ENCODE measurements around the gene IFI27. TPM values are rescaled to one million over a fixed set of nuclear protein-coding genes. Genes with fewer than 3 reads are reported as not detected.
A peak's percentile ranks its signal among the peaks of the same experiment; 100 is the strongest.
"Not testable (repeated sequence)": the region's sequence is repeated elsewhere in the genome, so short reads cannot be mapped to it uniquely, and the experiment has no call there.

The IFI27 gene
- 1 to 10 TPM; 4.4 to 8.2 (median 6.3) TPM for polyA plus RNA-seq (ENCODE audit: insufficient read length in 4 of 4)

DNA sequence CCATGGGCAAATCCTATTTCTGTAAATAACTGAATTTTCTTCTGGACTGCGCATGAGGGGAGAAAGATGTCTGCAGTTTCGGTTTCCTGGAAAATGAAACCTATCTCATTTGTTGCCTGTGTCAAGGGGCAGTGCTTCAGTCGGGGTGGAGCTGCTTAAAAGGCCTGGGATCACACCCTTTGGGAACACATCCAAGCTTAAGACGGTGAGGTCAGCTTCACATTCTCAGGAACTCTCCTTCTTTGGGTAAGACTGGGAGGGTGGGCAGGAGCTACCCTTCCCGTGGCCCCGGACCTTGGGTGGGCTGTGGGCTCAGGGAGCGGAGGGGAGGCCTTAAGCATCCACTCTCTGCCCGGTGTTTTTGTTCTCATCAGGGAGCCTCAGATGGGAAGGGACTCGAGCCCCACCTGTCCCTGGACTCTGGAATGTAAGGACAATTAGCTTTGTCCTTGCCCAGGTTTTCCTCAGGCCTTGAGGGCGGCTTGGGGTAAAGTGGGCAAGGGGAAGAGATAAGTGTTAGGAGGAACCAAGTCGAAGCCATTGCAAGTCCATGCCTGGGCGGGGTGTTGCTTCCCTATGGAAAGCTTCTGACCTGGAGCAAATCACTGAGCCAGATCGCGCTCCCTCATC is at the start of gene IFI27:
Gene IFI27 (plus strand): TSS at position 185 of the 630 bp plus-strand sequence.
- DNase-seq (ENCODE audit: low read depth in 4 of 4, low spot score in 2 of 4) = no peak

DNA sequence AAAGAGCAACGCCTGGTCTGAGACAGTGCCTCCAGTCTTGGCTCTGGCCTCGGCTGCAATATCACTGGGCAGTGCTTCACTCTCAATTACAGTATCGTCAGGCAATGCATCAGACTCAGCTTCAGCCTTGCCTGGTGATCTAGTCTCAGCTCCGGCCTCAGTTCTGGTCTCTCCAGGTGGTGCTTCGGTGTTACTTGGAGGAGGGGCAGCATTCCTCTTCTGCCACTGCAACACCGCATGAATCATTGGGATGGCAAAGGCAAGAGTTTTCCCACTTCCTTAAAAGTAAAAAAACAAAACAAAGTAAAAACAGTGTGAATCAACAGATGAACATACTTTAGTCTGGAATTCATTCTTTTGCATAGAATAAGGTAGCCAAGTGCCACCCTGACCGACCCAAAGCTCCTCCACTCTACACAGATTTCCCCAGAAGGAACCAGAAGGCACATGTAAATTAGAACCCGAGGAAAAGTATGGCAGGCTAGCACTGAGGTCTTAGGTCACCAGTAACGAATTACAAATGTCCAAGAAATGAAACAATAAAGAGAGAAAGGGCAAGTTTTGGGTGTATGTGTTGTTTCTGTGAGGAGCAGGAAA is 48.1 kb upstream of the IFI27 start:
- no peak for DNase-seq (ENCODE audit: low read depth in 4 of 4, low spot score in 2 of 4)

DNA sequence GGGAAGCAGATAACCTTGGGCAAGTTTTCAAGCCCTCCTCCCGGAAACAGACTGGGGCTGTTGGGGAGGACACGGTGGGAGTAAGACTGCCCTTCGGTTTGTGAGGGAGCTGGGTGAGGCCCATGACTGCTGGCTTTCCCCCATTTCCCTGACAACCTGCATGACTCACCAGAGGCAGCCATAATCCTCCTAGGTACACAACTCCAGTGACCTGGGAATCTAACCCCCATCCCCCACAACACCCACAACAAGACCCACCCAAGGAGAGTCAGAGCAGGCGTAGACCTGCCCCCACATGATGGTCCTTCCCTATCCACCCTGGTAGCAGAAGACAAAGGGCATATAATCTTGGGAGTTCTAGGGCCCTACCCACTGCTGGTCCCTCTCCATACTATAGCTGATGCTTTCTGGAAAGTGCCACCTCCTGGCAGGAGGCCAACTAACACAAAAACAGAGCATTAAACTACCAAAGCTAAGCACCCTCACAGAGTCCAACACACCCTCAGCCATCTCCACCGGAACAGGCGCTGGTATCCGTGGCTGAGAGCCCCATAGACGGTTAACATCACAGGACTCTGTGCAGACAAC is 44.4 kb upstream of the IFI27 start:
- DNase-seq (ENCODE audit: low read depth in 4 of 4, low spot score in 2 of 4) = no peak

DNA sequence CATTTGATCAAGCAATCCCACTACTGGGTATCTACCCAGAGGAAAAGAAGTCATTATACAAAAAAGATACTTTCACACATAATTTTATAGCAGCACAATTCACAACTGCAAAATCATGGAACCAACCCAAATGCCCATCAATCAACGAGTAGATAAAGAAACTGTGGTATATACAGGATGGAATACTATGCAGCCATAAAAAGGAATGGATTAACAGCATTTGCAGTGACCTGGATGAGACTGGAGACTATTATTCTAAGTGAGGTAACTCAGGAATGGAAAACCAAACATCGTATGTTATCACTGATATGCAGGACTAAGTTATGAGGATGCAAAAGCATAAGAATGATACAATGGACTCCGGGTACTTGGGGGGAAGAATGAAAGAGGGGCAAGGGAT is 38.5 kb upstream of the IFI27 start:
- not testable (repeated sequence) for DNase-seq (ENCODE audit: low read depth in 4 of 4, low spot score in 2 of 4)

DNA sequence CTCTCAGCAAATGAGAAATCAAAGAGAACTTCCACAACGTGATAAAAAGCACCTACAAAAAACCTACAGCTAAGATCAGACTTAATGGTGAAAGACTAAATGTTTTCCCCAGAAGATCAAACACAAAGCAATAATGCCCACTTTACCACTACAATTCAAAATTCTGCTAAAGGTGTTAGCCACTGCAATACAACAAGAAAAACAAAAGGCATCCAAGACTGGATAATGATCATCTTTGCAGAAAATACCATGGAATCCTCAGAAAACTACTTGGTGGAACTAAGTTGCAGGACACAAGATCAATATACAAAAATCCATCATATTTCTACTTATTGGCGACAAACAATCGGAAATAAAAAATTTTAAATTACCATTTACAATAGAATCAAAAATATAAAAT is 36.0 kb upstream of the IFI27 start:
- DNase-seq (ENCODE audit: low read depth in 4 of 4, low spot score in 2 of 4) = no peak

DNA sequence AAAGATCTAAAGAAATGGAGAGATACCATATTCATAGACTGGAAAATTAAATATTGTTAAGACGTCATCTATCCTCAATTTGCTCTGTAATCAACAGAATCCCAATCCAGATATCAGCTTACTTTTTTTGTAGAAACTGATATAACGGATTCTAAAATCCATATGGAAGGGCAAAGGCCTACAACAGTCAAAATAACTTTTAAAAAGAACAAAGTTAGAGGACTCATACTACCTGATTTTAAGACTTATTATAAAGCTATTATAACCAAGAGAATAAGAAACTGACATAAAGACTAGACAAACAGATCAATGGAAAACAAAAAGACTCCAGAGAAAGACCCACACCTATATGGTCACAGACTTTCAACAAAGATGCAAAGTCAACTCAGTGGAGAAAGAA is 35.5 kb upstream of the IFI27 start:
- no peak for DNase-seq (ENCODE audit: low read depth in 4 of 4, low spot score in 2 of 4)

DNA sequence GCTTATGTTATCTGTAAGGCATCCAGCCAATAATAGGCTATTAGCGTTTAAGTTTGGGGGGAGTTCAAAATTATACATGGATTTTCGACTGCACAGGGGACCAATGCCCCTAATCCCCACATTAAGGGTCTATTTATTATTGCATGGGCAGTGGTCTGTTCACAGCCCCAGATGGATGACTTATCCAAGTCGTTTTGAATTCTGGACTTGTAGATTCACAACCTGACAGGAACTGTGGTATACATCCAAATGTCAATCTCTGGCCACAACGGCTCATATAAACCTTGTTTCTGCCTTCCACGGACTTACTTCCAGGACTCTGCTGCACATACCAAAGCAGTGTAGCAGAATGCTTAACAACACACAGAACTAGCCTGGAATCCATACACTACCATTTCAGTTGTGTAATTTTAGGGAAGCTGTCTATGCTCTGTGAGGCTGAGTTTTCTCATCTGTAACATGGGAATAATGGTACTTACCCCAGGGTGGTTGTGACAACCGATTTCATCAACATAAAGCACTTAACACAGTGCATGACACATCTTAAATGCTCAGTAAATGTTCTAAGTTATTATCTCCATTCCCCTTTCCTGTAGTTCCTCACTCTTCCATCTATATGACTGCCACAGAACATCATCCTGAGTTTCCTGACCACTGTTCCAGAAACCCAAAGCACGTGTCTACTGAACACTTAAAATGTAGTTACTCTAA is 33.3 kb upstream of the IFI27 start:
- DNase-seq (ENCODE audit: low read depth in 4 of 4, low spot score in 2 of 4) = no peak

DNA sequence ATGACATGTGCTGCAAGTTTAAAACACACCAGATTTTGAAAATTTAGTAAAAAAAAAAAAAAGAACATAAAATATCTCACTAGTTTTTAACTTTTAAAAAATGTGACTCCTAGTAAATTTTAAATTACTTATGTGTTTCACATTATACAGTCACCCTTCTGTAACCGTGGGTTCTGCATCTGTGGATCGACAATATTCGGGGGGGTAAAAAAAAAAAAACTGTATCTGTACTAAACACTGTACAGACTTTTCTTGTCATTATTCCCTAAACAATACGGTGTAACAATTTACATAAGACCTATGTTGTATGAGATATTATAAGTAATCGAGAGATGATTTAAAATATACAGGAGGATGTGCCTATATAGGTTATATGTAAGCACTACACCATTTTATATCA is 32.7 kb upstream of the IFI27 start:
- DNase-seq (ENCODE audit: low read depth in 4 of 4, low spot score in 2 of 4) = no peak

DNA sequence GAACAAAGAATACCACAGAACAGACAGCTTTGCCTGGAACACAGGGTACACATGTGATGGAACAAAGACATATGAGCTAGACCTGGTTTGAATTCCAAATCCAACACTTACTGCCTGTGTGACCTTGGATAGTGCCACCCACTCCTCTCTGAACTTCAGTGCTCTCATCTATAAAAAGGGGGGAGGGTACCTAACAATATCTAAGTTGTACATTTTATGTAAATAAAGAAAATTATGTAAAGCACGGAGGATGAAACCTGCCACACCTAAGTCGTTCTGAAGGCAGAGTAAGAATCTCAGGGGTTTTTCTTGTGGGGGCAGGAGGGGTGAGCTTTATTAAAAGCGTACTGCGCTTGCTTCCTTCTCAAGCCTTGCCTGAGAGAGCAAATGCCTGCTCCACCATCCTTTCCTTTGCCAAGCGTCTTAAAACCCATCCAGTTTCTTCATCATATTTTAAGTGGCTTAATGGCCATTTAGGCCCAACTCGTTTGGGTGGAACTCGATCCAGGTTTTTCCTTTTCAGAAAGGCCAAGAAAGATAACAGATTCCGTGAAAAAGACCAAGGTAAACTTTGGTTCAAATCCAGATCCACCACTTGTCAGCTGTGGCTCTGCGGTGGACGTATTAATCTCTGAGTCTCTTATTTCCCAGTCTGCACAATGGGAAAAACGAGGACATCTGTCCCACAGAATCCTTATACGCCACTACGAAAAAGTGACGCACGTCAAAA is 30.5 kb upstream of the IFI27 start:
- DNase-seq (ENCODE audit: low read depth in 4 of 4, low spot score in 2 of 4) = peak in 3 of 4 donors; percentile 28 to 44 (median 36)

DNA sequence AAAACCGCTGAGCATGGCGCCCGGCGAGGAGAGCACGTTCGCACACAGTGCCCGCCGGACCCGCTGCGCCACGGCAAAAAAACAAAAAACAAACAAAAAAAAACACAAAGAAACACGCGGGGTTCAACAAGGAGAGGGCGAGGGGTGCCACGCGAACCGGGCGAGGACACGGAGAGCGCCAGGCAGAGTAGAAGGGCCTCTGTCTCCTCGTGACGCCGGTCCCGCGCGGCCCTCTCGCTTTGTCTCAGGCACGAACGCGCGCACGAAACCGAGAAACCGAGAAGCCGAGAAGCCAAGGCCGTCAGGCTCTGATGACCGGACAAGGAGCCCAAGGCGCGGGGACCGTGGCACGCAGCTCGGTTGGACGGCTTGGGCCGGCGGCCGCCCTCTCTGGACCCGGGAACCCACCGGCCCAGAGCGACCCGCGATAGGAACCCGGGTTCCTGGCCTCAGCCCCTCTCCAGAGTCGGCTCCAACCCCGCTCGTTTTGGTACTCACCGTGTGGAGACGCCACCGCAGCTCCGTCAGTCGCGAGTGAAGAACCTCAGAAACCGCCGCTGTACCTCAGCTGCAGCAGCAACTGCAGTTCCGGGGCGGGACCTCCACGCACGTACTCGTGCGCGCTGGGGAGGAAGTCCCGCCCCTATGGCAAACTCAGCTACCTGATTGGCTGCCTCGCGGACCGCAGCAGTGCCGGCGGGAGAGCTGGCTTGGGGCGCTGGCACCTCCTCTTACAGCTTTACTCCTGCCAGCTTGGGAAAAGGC is 29.7 kb upstream of the IFI27 start, which contains the start of the genes DDX24 and IFI27L1:
Gene DDX24 (minus strand): TSS at position 582 of the 765 bp plus-strand sequence. CDS start 1,460 bp downstream, outside the sequence.
Gene IFI27L1 (plus strand): TSS at position 690 of the 765 bp plus-strand sequence. CDS start 15,628 bp downstream, outside the sequence.
- peak; percentile 69 to 93 (median 84) for DNase-seq (ENCODE audit: low read depth in 4 of 4, low spot score in 2 of 4)

DNA sequence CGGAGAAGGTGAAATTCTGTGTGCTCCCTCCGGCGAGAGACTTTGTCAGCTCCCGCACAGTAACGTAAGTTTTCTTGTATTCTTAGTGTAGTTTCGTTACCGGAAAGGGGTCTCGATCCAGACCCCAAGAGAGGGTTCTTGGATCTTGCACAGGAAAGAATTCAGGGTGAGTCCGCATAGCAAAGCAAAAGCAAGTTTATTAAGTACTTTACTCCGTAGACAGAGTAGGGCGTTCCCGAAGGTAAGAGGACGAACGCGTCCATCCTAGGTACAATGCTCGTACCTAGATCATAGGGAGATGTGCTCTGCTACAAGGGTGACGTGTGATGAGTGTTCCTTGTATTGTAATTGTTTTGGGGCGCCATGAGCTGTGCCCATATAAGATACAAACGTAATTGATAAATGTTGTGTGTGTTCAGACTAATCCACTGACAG is 29.1 kb upstream of the IFI27 start:
- DNase-seq (ENCODE audit: low read depth in 4 of 4, low spot score in 2 of 4) = peak in 1 of 4 donors; percentile 11

DNA sequence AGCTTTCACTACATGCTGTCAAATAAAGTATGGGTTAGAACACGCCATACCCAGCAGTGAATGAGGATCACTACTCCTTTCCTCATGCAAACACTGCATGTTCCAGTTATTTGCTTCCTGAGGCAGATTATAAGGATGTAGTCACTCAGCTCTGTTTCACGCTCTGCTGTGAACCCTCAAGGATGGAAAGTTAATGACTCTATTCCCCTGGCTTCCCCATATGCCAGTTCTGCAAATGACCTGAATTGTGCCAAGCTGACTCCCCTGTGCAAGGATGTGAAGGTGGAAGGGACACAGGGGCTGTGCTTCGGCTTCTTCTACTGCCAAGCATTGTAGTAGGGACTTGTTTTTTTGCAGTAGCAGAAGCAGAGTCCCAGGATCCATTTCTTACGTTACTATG is 22.6 kb upstream of the IFI27 start:
- DNase-seq (ENCODE audit: low read depth in 4 of 4, low spot score in 2 of 4) = no peak

DNA sequence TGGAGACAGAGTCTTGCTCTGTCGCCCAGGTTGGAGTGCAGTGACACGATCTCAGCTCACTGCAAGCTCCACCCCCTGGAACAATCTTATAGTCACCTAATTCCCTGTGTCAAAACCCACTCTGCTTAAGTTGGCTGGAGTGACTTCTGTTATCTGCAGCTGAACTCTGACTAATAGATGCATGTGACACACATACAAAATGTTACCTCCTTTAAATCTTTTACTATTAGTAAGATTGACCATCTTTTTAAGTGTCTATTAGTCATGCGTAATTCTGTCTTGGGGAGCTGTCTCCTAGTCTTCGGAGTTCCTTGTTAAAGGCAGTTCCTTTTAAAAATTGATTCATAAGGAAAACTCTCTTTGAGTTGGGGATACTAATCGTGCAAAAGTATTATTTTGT is 22.0 kb upstream of the IFI27 start:
- DNase-seq (ENCODE audit: low read depth in 4 of 4, low spot score in 2 of 4) = no peak

DNA sequence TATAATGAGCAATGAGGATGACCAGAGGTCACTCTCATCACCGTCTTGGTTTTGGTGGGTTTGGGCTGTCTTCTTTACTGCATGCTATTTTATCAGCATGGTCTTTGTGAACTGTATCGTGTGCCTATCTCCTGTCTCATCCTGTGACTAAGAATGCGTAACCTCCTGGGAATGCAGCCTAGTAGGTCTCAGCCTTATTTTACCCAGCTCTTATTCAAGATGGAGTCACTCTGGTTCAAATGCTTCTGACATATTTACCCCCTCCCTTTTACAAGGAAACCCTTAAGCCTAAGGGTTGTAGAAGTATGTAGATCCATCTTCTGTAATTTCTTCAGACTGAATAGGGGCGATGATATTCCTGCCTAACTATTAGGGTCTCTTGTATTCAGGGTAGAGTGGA is 21.1 kb upstream of the IFI27 start:
- no peak for DNase-seq (ENCODE audit: low read depth in 4 of 4, low spot score in 2 of 4)

DNA sequence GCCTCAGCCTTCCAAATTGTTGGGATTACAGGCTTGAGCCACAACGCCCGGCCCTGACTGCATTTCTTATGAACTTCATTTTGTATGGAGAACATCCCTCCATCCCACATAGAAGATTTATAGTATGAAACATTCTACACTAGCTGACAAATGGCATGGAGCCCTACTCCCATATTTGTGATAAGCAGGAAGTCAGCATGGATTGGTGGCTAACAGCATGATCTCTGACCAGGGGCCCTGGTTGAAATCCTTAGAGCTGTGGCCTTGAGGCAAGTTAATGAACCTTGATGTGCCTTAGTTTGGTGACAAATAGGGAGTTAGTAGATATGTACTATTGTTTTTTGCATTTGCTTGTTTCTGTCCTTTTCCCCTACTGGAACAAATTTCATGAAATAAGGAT is 17.1 kb upstream of the IFI27 start:
- no peak for DNase-seq (ENCODE audit: low read depth in 4 of 4, low spot score in 2 of 4)

DNA sequence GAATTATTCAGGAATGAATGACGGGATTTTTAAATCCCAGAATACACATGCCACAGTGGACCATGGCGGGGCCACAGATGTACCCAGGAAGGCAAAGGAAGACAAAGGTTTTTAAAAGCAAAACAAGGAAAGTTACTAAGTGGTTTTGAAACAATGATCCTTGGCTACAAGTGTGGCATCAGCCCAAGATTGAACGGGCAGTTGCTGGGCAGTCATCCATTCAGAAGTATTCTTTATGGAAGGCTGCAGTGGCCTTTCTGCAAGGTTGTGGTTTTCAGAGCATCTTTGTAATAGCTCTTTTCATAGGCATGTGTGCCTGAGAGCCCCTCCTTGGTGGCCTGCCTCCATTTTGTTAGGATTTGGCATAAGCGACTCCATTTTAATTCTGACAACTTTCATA is 13.4 kb upstream of the IFI27 start:
- DNase-seq (ENCODE audit: low read depth in 4 of 4, low spot score in 2 of 4) = no peak

DNA sequence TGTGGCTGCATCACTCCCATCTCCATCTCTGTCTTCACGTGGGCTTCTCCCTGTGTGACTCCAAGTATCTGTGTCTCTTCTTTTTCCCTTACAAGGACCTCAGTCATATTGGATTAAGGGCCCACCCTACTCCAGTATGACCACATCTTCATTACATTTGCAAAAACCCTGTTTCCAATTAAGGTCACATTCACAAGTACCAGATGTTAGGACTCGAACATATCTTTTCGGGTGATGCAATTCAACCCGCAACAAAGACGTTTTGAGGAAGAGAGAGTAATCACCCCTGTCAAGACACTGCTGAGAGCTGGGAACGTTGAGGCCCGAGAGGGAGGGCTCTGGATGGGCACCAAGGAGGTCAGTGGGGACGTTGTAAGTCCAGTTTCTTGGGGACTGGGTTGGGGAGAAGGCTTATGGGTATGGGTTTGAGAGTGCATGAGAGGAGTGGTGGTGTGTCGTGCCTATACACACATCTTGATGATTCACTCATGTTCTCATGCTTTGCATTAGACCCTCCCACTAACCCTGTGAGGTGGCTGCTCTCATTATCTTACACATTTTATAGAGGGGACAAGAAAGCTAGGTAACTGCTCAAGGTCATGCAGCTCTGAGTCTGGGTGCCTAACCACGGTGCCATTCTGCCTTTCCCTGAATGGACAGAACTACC is 12.1 kb upstream of the IFI27 start:
- no peak for DNase-seq (ENCODE audit: low read depth in 4 of 4, low spot score in 2 of 4)

DNA sequence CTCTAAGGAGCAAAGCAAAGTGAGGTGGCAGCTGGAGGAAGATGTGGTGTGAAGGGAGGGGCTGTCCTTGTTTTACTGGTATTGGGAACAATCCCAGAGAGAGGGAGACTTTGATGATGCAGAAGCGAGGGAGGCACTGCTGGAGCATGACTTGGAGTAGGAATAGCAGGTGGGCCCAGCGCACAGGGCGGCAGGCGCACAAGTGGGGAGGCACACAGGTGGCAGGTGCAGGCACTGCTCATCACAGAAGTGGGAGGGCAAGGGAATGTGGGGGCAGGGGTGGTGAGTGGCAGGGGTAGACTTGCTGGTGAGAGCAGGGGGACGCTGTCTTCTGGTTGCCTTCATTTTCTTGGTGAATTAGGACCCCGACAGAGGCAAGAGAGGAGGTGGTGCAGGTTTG is 11.5 kb upstream of the IFI27 start:
- DNase-seq (ENCODE audit: low read depth in 4 of 4, low spot score in 2 of 4) = no peak

DNA sequence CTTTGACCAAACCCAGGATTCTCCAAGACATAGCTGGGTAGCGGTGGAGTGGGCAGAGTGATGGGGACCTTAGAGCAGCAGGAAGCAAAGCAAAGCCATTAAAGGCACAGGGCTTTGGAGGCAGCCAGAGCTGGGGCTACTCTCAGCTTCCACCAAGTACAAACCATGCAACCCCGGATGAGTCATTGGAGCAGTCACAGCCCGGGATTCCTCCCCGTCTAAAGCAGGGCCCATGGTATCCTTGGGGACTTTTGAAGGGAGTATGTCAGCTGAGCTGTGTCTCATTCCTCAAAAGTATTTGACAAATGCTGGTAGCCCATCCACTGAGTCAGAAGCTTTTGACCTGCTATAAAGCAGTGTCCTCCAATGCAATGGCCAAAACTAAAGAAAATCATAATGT is 9.7 kb upstream of the IFI27 start:
- no peak for DNase-seq (ENCODE audit: low read depth in 4 of 4, low spot score in 2 of 4)

Data from left renal cortex interstitium (tissue), 4 donors.